ENCODE results near the gene RASEF.

Gene RASEF

GRCh38 chr9:83047839-83048775 is 14.8 kb downstream of the RASEF start:
- peak; percentile 81 for DNase-seq

- DNase-seq: peak; percentile 75
Observed at GRCh38 chr9:83043597-83043996, 19.3 kb downstream of the RASEF start.

GRCh38 chr9:83041771-83042170 is 21.2 kb downstream of the RASEF start:
- DNase-seq: no peak

- DNase-seq: no peak
Observed at GRCh38 chr9:83039303-83039702, 23.6 kb downstream of the RASEF start.

- DNase-seq: no peak
Observed at GRCh38 chr9:83036043-83036442, 26.9 kb downstream of the RASEF start.

GRCh38 chr9:83035143-83035542 is 27.8 kb downstream of the RASEF start:
- no peak for DNase-seq

GRCh38 chr9:83034587-83034986 is 28.4 kb downstream of the RASEF start:
- DNase-seq: peak; percentile 60

- DNase-seq: peak; percentile 16
Observed at GRCh38 chr9:83034026-83034425, 28.9 kb downstream of the RASEF start.

- DNase-seq: no peak
Observed at GRCh38 chr9:83032065-83032625, 30.8 kb downstream of the RASEF start.

- DNase-seq: no peak
Observed at GRCh38 chr9:83030391-83031107, 32.4 kb downstream of the RASEF start.

- DNase-seq: no peak
Observed at GRCh38 chr9:83029531-83030137, 33.3 kb downstream of the RASEF start.

- DNase-seq: peak; percentile 93
Observed at GRCh38 chr9:83027153-83027891, 35.6 kb downstream of the RASEF start.

- DNase-seq: peak; percentile 73
Observed at GRCh38 chr9:83024506-83025125, 38.3 kb downstream of the RASEF start.

GRCh38 chr9:83023151-83023550 is 39.8 kb downstream of the RASEF start:
- DNase-seq: no peak

- no peak for DNase-seq
Observed at GRCh38 chr9:83020864-83021263, 42.1 kb downstream of the RASEF start.

GRCh38 chr9:83020327-83020726 is 42.6 kb downstream of the RASEF start:
- DNase-seq: no peak

GRCh38 chr9:83019246-83019645 is 43.7 kb downstream of the RASEF start:
- peak; percentile 36 for DNase-seq

- DNase-seq: no peak
Observed at GRCh38 chr9:83015897-83016296, 47.0 kb downstream of the RASEF start.

- DNase-seq: peak; percentile 87
Observed at GRCh38 chr9:83013867-83014605, 48.9 kb downstream of the RASEF start.

GRCh38 chr9:83012922-83013838 is 49.8 kb downstream of the RASEF start:
- DNase-seq: no peak

Measured in fibroblast of upper back skin (primary cell).